Left colon (tissue), 2 donors: Measurements from ENCODE around the gene PCDHGC4. TPM values are rescaled to one million over a fixed set of nuclear protein-coding genes. Genes with fewer than 3 reads are reported as not detected.

Experiments
- total RNA-seq, 2 donors: library from RNA; stranded (reverse); fragmentation: NEBNext Ultra II Directional; extraction: Animal tissue kit (Norgen Biotek cat#: 25700); gene quantifications; one replicate each; pipeline ENCODE4 v1.2.1, GENCODE V29; 2021
- donor health status: DM: no; HTN: no; CAD: no.
- donor health status: DM: yes; HTN: yes; CAD: no.

Gene PCDHGC4
- total RNA-seq, 2 donors from 2014 or later: 0.64 to 0.92 TPM

Other genes starting within 250 kb of the PCDHGC4 start
- gene PCDHB15, start 239.6 kb upstream of the PCDHGC4 start, total RNA-seq: 1 to 10 TPM in 1 of 2 donors, under 1 TPM in 1; 0.49 to 1.1 TPM
- gene SLC25A2, start 181.0 kb upstream of the PCDHGC4 start, total RNA-seq: 1 to 10 TPM in 1 of 2 donors, under 1 TPM in 1; 0.95 to 1.4 TPM
- 10 to 100 TPM; 52.3 to 66.1 TPM for gene TAF7, start 164.2 kb upstream of the PCDHGC4 start, total RNA-seq
- under 1 TPM; 0.31 TPM for gene PCDHGA1, start 154.5 kb upstream of the PCDHGC4 start, total RNA-seq
- under 1 TPM; 0.31 to 0.75 TPM for gene PCDHGA2, start 146.3 kb upstream of the PCDHGC4 start, total RNA-seq
- gene PCDHGA3, start 141.2 kb upstream of the PCDHGC4 start, total RNA-seq: under 1 TPM; 0.21 to 0.39 TPM
- gene PCDHGB1, start 134.9 kb upstream of the PCDHGC4 start, total RNA-seq: 1 to 10 TPM in 1 of 2 donors, under 1 TPM in 1; 0.79 to 1.1 TPM
- gene PCDHGA4, start 130.0 kb upstream of the PCDHGC4 start, total RNA-seq: under 1 TPM; 0.37 to 0.84 TPM
- 1 to 10 TPM; 1.6 to 1.7 TPM for gene PCDHGB2, start 125.0 kb upstream of the PCDHGC4 start, total RNA-seq
- gene PCDHGA5, start 120.9 kb upstream of the PCDHGC4 start, total RNA-seq: 1 to 10 TPM in 1 of 2 donors, under 1 TPM in 1; 0.70 to 1.5 TPM
- gene PCDHGB3, start 114.8 kb upstream of the PCDHGC4 start, total RNA-seq: 1 to 10 TPM in 1 of 2 donors, under 1 TPM in 1; 0.98 to 1.5 TPM
- 1 to 10 TPM; 1.6 to 2.0 TPM for gene PCDHGA6, start 111.1 kb upstream of the PCDHGC4 start, total RNA-seq
- 1 to 10 TPM; 1.3 to 1.5 TPM for gene PCDHGA7, start 102.3 kb upstream of the PCDHGC4 start, total RNA-seq
- 1 to 10 TPM in 1 of 2 donors, under 1 TPM in 1; 0.98 to 1.3 TPM for gene PCDHGB4, start 97.3 kb upstream of the PCDHGC4 start, total RNA-seq
- gene PCDHGA8, start 92.4 kb upstream of the PCDHGC4 start, total RNA-seq: under 1 TPM; 0.73 to 0.82 TPM
- gene PCDHGB5, start 87.1 kb upstream of the PCDHGC4 start, total RNA-seq: 1 to 10 TPM; 3.4 to 4.0 TPM
- 1 to 10 TPM; 1.6 to 2.6 TPM for gene PCDHGA9, start 82.3 kb upstream of the PCDHGC4 start, total RNA-seq
- gene PCDHGB6, start 77.0 kb upstream of the PCDHGC4 start, total RNA-seq: 1 to 10 TPM; 1.9 to 2.2 TPM
- gene PCDHGA10, start 72.0 kb upstream of the PCDHGC4 start, total RNA-seq: 1 to 10 TPM; 2.8 to 5.3 TPM
- 1 to 10 TPM; 3.0 to 4.2 TPM for gene PCDHGB7, start 67.4 kb upstream of the PCDHGC4 start, total RNA-seq
- gene PCDHGA11, start 64.0 kb upstream of the PCDHGC4 start, total RNA-seq: 1 to 10 TPM; 1.3 to 2.2 TPM
- gene PCDHGA12, start 54.5 kb upstream of the PCDHGC4 start, total RNA-seq: 1 to 10 TPM; 1.8 to 2.0 TPM
- gene PCDHGC3, start 9.1 kb upstream of the PCDHGC4 start, total RNA-seq: 10 to 100 TPM; 15.3 to 16.0 TPM
- gene PCDHGC5, start 4.1 kb downstream of the PCDHGC4 start, total RNA-seq: under 1 TPM; 0.75 to 0.76 TPM
- gene DIAPH1, start 134.0 kb downstream of the PCDHGC4 start, total RNA-seq: 100 to 1,000 TPM; 105 to 108 TPM
- gene HDAC3, start 151.8 kb downstream of the PCDHGC4 start, total RNA-seq: 10 to 100 TPM; 37.8 to 40.5 TPM
- 1 to 10 TPM; 2.9 to 3.5 TPM for gene RELL2, start 152.0 kb downstream of the PCDHGC4 start, total RNA-seq
- 10 to 100 TPM; 15.0 to 19.2 TPM for gene FCHSD1, start 166.4 kb downstream of the PCDHGC4 start, total RNA-seq
- gene ARAP3, start 197.2 kb downstream of the PCDHGC4 start, total RNA-seq: 1 to 10 TPM; 5.3 to 7.1 TPM